WTC11 (cell line): Measurements from ENCODE around the gene FOXO1. TPM values are rescaled to one million over a fixed set of nuclear protein-coding genes. Genes with fewer than 3 reads are reported as not detected.

Experiments
- ATAC-seq: fragments of 200-7000 bp; cut with Tn5 transposase; 2 replicates; pipeline ENCODE4 v1.10.0; 2021; ENCODE audit warnings: mild to moderate bottlenecking, moderate library complexity
- CTCF ChIA-PET: fragments of 300-600 bp; sonication (Branson Sonifier 250); formaldehyde crosslinking; loops from one replicate; lab custom pipeline; 2021; ENCODE audit warnings: antibody characterized with exemption; lab: Charles Lee
- POLR2A ChIA-PET: fragments of 350-600 bp; sonication (Branson Sonifier 250); formaldehyde crosslinking; loops from one replicate; lab custom pipeline; 2021; ENCODE audit warnings: antibody characterized with exemption; lab: Charles Lee
- DNase-seq: peaks from one replicate; pipeline ENCODE4 v3.0.0; 2021; ENCODE audit warnings: low spot score
- H3K27ac Mint-ChIP-seq: 2 replicates; pipeline ENCODE4 v1.8.0; 2021; ENCODE audit warnings: mixed read lengths
- H3K27me3 Mint-ChIP-seq: 2 replicates; pipeline ENCODE4 v1.8.0; 2021; ENCODE audit warnings: low read depth, mild to moderate bottlenecking, moderate library complexity, mixed read lengths
- H3K36me3 Mint-ChIP-seq: 2 replicates; pipeline ENCODE4 v1.8.0; 2021; ENCODE audit warnings: mixed read lengths
- H3K4me1 Mint-ChIP-seq: 2 replicates; pipeline ENCODE4 v1.8.0; 2022; ENCODE audit warnings: mixed read lengths
- H3K4me3 Mint-ChIP-seq: 2 replicates; pipeline ENCODE4 v1.8.0; 2021; ENCODE audit warnings: mild to moderate bottlenecking, moderate library complexity, mixed read lengths
- H3K9me3 Mint-ChIP-seq: 2 replicates; pipeline ENCODE4 v1.8.0; 2021; ENCODE audit warnings: mixed read lengths
- CREM ChIP-seq: sonication (generic); formaldehyde crosslinking; IDR thresholded peaks from 2 replicates; pipeline ENCODE4 v1.8.1; 2022; ENCODE audit warnings: mild to moderate bottlenecking, missing genetic modification reagents, moderate library complexity
- ELF4 ChIP-seq: sonication (generic); formaldehyde crosslinking; IDR thresholded peaks from 2 replicates; pipeline ENCODE4 v1.8.1; 2022; ENCODE audit warnings: low read depth, mild to moderate bottlenecking, moderate library complexity, missing genetic modification reagents
- FOXJ3 ChIP-seq: sonication (generic); formaldehyde crosslinking; IDR thresholded peaks from 2 replicates; pipeline ENCODE4 v1.9.0; 2021; ENCODE audit warnings: missing genetic modification reagents, mild to moderate bottlenecking, borderline replicate concordance
- GABPB1 ChIP-seq: sonication (generic); formaldehyde crosslinking; IDR thresholded peaks from 2 replicates; pipeline ENCODE4 v1.8.1; 2023; ENCODE audit warnings: mild to moderate bottlenecking, missing genetic modification reagents
- IRF2 ChIP-seq: sonication (generic); formaldehyde crosslinking; IDR thresholded peaks from 2 replicates; pipeline ENCODE4 v1.8.0; 2022; ENCODE audit warnings: low read depth, missing genetic modification reagents, borderline replicate concordance
- JUN ChIP-seq: sonication (generic); formaldehyde crosslinking; IDR thresholded peaks from 2 replicates; pipeline ENCODE4 v1.8.0; 2023; ENCODE audit warnings: mild to moderate bottlenecking, missing genetic modification reagents
- KAT7 ChIP-seq: sonication (generic); formaldehyde crosslinking; IDR thresholded peaks from 2 replicates; pipeline ENCODE4 v1.8.1; 2023; ENCODE audit warnings: missing genetic modification reagents, mild to moderate bottlenecking, borderline replicate concordance
- MLX ChIP-seq: sonication (generic); formaldehyde crosslinking; IDR thresholded peaks from 2 replicates; pipeline ENCODE4 v1.8.1; 2023; ENCODE audit warnings: mild to moderate bottlenecking, missing genetic modification reagents, moderate library complexity
- NFE2L1 ChIP-seq: sonication (generic); formaldehyde crosslinking; IDR thresholded peaks from 2 replicates; pipeline ENCODE4 v1.8.1; 2023; ENCODE audit warnings: missing genetic modification reagents
- NR2C2 ChIP-seq: sonication (generic); formaldehyde crosslinking; IDR thresholded peaks from 2 replicates; pipeline ENCODE4 v1.8.0; 2022; ENCODE audit warnings: mild to moderate bottlenecking, missing genetic modification reagents
- NR3C1 ChIP-seq: sonication (generic); formaldehyde crosslinking; conservative IDR thresholded peaks from 2 replicates; pipeline ENCODE4 v1.8.1; 2023; ENCODE audit warnings: low read depth, mild to moderate bottlenecking, missing genetic modification reagents
- TCF7 ChIP-seq: sonication (generic); formaldehyde crosslinking; IDR thresholded peaks from 2 replicates; pipeline ENCODE4 v1.8.0; 2022; ENCODE audit warnings: mild to moderate bottlenecking, low read depth, missing genetic modification reagents, moderate library complexity
- ZBTB21 ChIP-seq: sonication (generic); formaldehyde crosslinking; IDR thresholded peaks from 2 replicates; pipeline ENCODE4 v1.8.1; 2023; ENCODE audit warnings: mild to moderate bottlenecking, missing genetic modification reagents, borderline replicate concordance
- ZNF138 ChIP-seq: sonication (generic); formaldehyde crosslinking; conservative IDR thresholded peaks from 2 replicates; pipeline ENCODE4 v1.8.1; 2022; ENCODE audit warnings: mild to moderate bottlenecking, moderate library complexity, missing genetic modification reagents
- ZNF232 ChIP-seq: sonication (generic); formaldehyde crosslinking; IDR thresholded peaks from 2 replicates; pipeline ENCODE4 v1.8.0; 2022; ENCODE audit warnings: mild to moderate bottlenecking, missing genetic modification reagents
- ZNF263 ChIP-seq: sonication (generic); formaldehyde crosslinking; IDR thresholded peaks from 2 replicates; pipeline ENCODE4 v1.8.1; 2022; ENCODE audit warnings: low read depth, mild to moderate bottlenecking, moderate library complexity, missing genetic modification reagents
- ZNF423 ChIP-seq: fragments of 250-450 bp; sonication (Bioruptor Pico); IDR thresholded peaks from 2 replicates; pipeline ENCODE4 v2.1.2; 2022; ENCODE audit warnings: mild to moderate bottlenecking, moderate library complexity
- ZNF671 ChIP-seq: fragments of 250-450 bp; sonication (Bioruptor Pico); IDR thresholded peaks from 2 replicates; pipeline ENCODE4 v1.8.0; 2021; ENCODE audit warnings: mild to moderate bottlenecking
- total RNA-seq: library from RNA; stranded (reverse); gene quantifications from 3 replicates; pipeline ENCODE4 v1.2.3, GENCODE V29; 2021
- TF ChIP-seq, protein P1 (sequence below): sonication (generic); formaldehyde crosslinking; IDR thresholded peaks from 2 replicates; pipeline ENCODE4 v1.8.0; 2023; ENCODE audit warnings: mild to moderate bottlenecking, missing genetic modification reagents
- TF ChIP-seq, protein P2 (sequence below): sonication (generic); formaldehyde crosslinking; IDR thresholded peaks from 2 replicates; pipeline ENCODE4 v1.8.1; 2022; ENCODE audit warnings: low read depth, missing genetic modification reagents, borderline replicate concordance
- TF ChIP-seq, protein P3 (sequence below): sonication (generic); formaldehyde crosslinking; IDR thresholded peaks from 2 replicates; pipeline ENCODE4 v1.8.1; 2022; ENCODE audit warnings: missing genetic modification reagents, borderline replicate concordance
- TF ChIP-seq, protein P4 (sequence below): fragments of 250-450 bp; sonication (Bioruptor Pico); IDR thresholded peaks from 2 replicates; pipeline ENCODE4 v1.9.0; 2021; ENCODE audit warnings: moderate library complexity, mild to moderate bottlenecking, inconsistent platforms, borderline replicate concordance
- TF ChIP-seq, protein P5 (sequence below): sonication (generic); formaldehyde crosslinking; IDR thresholded peaks from 2 replicates; pipeline ENCODE4 v1.8.0; 2023; ENCODE audit warnings: missing genetic modification reagents, mild to moderate bottlenecking, borderline replicate concordance

Gene FOXO1
- total RNA-seq, 1 experiment from 2014 or later, result 37.9 TPM

- TF ChIP-seq, protein P1, sequence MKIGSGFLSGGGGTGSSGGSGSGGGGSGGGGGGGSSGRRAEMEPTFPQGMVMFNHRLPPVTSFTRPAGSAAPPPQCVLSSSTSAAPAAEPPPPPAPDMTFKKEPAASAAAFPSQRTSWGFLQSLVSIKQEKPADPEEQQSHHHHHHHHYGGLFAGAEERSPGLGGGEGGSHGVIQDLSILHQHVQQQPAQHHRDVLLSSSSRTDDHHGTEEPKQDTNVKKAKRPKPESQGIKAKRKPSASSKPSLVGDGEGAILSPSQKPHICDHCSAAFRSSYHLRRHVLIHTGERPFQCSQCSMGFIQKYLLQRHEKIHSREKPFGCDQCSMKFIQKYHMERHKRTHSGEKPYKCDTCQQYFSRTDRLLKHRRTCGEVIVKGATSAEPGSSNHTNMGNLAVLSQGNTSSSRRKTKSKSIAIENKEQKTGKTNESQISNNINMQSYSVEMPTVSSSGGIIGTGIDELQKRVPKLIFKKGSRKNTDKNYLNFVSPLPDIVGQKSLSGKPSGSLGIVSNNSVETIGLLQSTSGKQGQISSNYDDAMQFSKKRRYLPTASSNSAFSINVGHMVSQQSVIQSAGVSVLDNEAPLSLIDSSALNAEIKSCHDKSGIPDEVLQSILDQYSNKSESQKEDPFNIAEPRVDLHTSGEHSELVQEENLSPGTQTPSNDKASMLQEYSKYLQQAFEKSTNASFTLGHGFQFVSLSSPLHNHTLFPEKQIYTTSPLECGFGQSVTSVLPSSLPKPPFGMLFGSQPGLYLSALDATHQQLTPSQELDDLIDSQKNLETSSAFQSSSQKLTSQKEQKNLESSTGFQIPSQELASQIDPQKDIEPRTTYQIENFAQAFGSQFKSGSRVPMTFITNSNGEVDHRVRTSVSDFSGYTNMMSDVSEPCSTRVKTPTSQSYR (CRISPR knock-in tag), result no peak
- TF ChIP-seq ELF4 (no peak), NR2C2 (CRISPR knock-in tag) (no peak)
These were observed 135.5 kb downstream of the FOXO1 start (continued) for GRCh38 chr13:40530961-40531360.

GRCh38 chr13:40528881-40529280 is 137.6 kb downstream of the FOXO1 start:
- no peak overlapping the region for H3K4me3 Mint-ChIP-seq
- no peaks in the 10 kb centered on the region for H3K27me3 Mint-ChIP-seq
- peaks cover 10% of the 10 kb centered on the region; the same call in 1 of the 2 replicates for H3K36me3 Mint-ChIP-seq
- CTCF ChIA-PET, result no interaction called here
- H3K9me3 Mint-ChIP-seq, result peaks cover 18% of the 10 kb centered on the region
- TF ChIP-seq TCF7 (CRISPR knock-in tag), result no peak
- TF ChIP-seq ZNF232 (CRISPR knock-in tag), result no peak
- TF ChIP-seq ZNF263 (CRISPR knock-in tag), result no peak
- no peak for TF ChIP-seq IRF2 (CRISPR knock-in tag)
- no peak for TF ChIP-seq GABPB1
- no peak for TF ChIP-seq JUN (CRISPR knock-in tag)
- no peak for TF ChIP-seq NFE2L1 (CRISPR knock-in tag)
- TF ChIP-seq ZNF138 (CRISPR knock-in tag), result no peak
- no peak for TF ChIP-seq ZBTB21 (CRISPR knock-in tag)
- TF ChIP-seq, protein P2, sequence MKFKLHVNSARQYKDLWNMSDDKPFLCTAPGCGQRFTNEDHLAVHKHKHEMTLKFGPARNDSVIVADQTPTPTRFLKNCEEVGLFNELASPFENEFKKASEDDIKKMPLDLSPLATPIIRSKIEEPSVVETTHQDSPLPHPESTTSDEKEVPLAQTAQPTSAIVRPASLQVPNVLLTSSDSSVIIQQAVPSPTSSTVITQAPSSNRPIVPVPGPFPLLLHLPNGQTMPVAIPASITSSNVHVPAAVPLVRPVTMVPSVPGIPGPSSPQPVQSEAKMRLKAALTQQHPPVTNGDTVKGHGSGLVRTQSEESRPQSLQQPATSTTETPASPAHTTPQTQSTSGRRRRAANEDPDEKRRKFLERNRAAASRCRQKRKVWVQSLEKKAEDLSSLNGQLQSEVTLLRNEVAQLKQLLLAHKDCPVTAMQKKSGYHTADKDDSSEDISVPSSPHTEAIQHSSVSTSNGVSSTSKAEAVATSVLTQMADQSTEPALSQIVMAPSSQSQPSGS (CRISPR knock-in tag), result no peak
- no peak for TF ChIP-seq MLX (CRISPR knock-in tag)
- no peak for TF ChIP-seq ZNF671 (CRISPR knock-in tag)
- no peak for TF ChIP-seq NR3C1 (CRISPR knock-in tag)
- TF ChIP-seq, protein P3, sequence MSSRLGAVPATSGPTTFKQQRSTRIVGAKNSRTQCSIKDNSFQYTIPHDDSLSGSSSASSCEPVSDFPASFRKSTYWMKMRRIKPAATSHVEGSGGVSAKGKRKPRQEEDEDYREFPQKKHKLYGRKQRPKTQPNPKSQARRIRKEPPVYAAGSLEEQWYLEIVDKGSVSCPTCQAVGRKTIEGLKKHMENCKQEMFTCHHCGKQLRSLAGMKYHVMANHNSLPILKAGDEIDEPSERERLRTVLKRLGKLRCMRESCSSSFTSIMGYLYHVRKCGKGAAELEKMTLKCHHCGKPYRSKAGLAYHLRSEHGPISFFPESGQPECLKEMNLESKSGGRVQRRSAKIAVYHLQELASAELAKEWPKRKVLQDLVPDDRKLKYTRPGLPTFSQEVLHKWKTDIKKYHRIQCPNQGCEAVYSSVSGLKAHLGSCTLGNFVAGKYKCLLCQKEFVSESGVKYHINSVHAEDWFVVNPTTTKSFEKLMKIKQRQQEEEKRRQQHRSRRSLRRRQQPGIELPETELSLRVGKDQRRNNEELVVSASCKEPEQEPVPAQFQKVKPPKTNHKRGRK (CRISPR knock-in tag), result no peak
- H3K4me1 Mint-ChIP-seq, result no peaks in the 10 kb centered on the region
- POLR2A ChIA-PET, result no interaction called here
- no peak overlapping the region for H3K27ac Mint-ChIP-seq
- ATAC-seq (no peak), DNase-seq (no peak)

DNA sequence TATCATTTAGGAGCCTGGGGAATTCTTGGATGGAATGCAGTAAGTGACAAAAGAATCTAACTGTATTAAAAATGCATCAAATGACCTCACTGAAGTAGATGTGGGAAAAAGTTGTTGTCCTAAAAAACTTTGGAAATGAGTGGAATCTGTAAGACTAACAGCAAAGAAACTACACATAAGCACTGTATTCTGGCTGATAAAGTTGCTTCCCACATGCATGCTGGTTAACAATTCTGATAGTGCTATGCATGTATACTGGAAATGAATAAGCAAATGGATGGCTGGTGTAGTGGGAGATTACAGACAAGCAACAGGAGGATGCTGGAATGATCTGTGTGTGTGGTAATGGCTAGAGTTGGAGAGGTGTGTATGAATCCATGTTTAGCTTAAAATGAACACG is 138.5 kb downstream of the FOXO1 start:
- Mint-ChIP-seq H3K27ac (no peak overlapping the region), H3K36me3 (peaks cover 10% of the 10 kb centered on the region; the same call in 1 of the 2 replicates), H3K27me3 (no peaks in the 10 kb centered on the region), H3K4me3 (no peak overlapping the region), H3K4me1 (no peaks in the 10 kb centered on the region), H3K9me3 (peaks cover 18% of the 10 kb centered on the region)
- TF ChIP-seq ZNF423 (CRISPR knock-in tag) (no peak), FOXJ3 (CRISPR knock-in tag) (no peak), JUN (CRISPR knock-in tag) (no peak), KAT7 (CRISPR knock-in tag) (no peak), CREM (CRISPR knock-in tag) (no peak)
- TF ChIP-seq, protein P4, sequence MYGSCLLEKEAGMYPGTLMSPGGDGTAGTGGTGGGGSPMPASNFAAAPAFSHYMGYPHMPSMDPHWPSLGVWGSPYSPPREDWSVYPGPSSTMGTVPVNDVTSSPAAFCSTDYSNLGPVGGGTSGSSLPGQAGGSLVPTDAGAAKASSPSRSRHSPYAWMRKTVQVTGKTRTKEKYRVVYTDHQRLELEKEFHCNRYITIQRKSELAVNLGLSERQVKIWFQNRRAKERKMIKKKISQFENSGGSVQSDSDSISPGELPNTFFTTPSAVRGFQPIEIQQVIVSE (CRISPR knock-in tag), result no peak
- TF ChIP-seq, protein P5, sequence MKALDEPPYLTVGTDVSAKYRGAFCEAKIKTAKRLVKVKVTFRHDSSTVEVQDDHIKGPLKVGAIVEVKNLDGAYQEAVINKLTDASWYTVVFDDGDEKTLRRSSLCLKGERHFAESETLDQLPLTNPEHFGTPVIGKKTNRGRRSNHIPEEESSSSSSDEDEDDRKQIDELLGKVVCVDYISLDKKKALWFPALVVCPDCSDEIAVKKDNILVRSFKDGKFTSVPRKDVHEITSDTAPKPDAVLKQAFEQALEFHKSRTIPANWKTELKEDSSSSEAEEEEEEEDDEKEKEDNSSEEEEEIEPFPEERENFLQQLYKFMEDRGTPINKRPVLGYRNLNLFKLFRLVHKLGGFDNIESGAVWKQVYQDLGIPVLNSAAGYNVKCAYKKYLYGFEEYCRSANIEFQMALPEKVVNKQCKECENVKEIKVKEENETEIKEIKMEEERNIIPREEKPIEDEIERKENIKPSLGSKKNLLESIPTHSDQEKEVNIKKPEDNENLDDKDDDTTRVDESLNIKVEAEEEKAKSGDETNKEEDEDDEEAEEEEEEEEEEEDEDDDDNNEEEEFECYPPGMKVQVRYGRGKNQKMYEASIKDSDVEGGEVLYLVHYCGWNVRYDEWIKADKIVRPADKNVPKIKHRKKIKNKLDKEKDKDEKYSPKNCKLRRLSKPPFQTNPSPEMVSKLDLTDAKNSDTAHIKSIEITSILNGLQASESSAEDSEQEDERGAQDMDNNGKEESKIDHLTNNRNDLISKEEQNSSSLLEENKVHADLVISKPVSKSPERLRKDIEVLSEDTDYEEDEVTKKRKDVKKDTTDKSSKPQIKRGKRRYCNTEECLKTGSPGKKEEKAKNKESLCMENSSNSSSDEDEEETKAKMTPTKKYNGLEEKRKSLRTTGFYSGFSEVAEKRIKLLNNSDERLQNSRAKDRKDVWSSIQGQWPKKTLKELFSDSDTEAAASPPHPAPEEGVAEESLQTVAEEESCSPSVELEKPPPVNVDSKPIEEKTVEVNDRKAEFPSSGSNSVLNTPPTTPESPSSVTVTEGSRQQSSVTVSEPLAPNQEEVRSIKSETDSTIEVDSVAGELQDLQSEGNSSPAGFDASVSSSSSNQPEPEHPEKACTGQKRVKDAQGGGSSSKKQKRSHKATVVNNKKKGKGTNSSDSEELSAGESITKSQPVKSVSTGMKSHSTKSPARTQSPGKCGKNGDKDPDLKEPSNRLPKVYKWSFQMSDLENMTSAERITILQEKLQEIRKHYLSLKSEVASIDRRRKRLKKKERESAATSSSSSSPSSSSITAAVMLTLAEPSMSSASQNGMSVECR (CRISPR knock-in tag), result no peak
- CTCF ChIA-PET, result no interaction called here
- DNase-seq (no peak), ATAC-seq (no peak)
- POLR2A ChIA-PET, result no interaction called here
